ENCODE data around the gene SMCHD1. TPM values are rescaled to one million over a fixed set of nuclear protein-coding genes. Genes with fewer than 3 reads are reported as not detected.

SMCHD1 gene
- polyA plus RNA-seq (2011; rRNA removed) (10.5 and 23.4 TPM in 2 replicates), polyA minus RNA-seq (2011; rRNA and poly(A)+ RNA removed) (29.4 and 30.5 TPM in 2 replicates)

DNA sequence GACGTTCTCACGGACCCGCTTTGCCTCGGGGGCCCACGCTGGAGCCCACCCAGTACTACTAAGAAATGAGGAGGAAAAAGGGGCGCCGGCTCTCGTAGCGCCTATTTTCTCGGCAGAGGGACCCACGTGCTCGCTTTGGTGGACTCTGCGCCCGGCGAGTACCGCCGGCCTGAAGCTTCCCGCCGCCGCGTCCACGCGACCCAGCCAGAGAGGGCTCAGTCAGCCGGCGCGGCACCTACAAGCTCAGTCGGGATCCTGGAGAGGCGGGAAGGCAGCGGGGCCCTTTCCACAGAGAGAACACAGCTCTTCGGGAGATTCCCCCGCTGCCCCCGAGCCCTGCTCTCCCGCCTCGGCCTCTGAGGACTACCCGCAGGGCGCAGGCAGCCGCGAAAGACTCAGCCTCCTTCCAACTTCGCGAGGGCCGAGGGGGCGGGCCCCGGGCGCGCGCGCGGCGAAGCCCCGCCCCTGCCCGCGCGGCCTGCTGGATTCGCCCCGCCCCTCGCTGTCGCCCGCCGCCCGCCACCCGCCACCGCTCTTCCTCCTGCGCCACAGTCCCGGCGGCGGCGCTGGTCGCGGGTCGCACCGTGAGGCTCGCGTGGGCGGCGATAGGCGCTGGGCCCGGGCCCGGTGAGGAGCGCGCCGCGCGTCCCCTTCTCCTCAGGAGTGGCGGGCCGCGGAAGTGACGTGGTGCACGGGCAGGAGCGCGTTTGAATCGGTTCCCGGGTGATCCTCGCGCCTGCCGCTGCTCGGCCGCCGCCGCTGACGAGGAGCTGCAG lies at the start of gene SMCHD1:
TSS of gene SMCHD1 (plus strand) at position 549 of the 776 bp plus-strand sequence. CDS start 350 bp downstream, outside the sequence.
- ChIA-PET POLR2A (no interaction called here), CTCF (interaction anchor here (0.6 kb wide), 1 partner anchor 48 kb away, joined by 3 read pairs; no protein-coding TSS in a partner anchor)
- Histone ChIP-seq H3K36me3 (ENCODE audit: control insufficient read depth, insufficient read depth, low read length) (no peaks in the 10 kb centered on the region), H3K27me3 (ENCODE audit: control insufficient read depth, insufficient read depth, low read length) (no peaks in the 10 kb centered on the region), H3K4me3 (ENCODE audit: low read depth, low read length) (peak within 1 kb of the TSS; percentile 94)
- no peak for DNase-seq (ENCODE audit: low read depth)
- TF ChIP-seq, protein P1, sequence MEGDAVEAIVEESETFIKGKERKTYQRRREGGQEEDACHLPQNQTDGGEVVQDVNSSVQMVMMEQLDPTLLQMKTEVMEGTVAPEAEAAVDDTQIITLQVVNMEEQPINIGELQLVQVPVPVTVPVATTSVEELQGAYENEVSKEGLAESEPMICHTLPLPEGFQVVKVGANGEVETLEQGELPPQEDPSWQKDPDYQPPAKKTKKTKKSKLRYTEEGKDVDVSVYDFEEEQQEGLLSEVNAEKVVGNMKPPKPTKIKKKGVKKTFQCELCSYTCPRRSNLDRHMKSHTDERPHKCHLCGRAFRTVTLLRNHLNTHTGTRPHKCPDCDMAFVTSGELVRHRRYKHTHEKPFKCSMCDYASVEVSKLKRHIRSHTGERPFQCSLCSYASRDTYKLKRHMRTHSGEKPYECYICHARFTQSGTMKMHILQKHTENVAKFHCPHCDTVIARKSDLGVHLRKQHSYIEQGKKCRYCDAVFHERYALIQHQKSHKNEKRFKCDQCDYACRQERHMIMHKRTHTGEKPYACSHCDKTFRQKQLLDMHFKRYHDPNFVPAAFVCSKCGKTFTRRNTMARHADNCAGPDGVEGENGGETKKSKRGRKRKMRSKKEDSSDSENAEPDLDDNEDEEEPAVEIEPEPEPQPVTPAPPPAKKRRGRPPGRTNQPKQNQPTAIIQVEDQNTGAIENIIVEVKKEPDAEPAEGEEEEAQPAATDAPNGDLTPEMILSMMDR (IDR thresholded peaks at IDR 0.05; ENCODE audit: insufficient read depth, low read depth, low read length) = no peak

DNA sequence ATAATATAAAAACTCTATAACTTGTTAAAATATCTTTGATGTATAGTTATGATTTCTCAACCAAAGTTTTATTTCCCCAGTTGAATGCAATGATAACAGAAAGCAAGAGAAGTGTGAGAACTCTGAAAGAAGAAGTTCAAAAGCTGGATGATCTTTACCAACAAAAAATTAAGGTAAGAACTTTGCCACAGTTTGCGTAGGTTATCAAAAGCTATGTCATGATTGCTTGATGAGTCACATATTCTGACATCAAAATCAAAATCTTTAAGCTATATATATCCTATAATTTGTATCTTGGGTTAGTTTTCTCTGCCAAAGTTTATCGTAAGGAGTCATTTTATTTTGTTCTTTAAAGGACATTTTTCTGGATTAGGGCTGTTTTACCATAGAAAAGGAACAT lies 49.2 kb upstream of the SMCHD1 start:
- ChIA-PET CTCF (no interaction called here), POLR2A (interaction anchor here (0.7 kb wide), 1 partner anchor 28 kb away, joined by 6 read pairs; no protein-coding TSS in a partner anchor)
- Histone ChIP-seq H3K4me3 (ENCODE audit: low read depth, low read length) (no peak overlapping the region), H3K36me3 (ENCODE audit: control insufficient read depth, insufficient read depth, low read length) (no peaks in the 10 kb centered on the region), H3K27me3 (ENCODE audit: control insufficient read depth, insufficient read depth, low read length) (no peaks in the 10 kb centered on the region)
- TF ChIP-seq, protein P1 (IDR thresholded peaks at IDR 0.05; ENCODE audit: insufficient read depth, low read depth, low read length) = no peak
- no peak for DNase-seq (ENCODE audit: low read depth)

DNA sequence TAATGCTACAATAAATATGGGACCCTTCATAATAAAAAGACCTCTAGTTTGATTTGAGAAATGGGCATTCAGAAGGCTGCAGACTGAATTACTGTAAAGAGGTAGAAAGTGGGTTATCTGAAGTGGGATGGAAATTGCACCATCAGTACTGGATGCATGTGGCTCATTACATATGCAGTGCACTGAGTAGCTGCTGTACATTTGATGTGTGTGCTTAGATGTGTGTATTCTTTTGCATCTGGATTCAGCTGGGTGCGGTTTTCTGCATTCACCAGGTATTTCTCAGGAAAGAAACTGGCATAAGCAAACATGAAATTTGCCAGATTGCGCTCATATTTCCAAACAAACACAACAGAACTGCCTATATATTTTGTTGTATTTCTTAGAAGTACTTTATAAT lies 45.9 kb upstream of the SMCHD1 start:
- TF ChIP-seq, protein P1 (IDR thresholded peaks at IDR 0.05; ENCODE audit: insufficient read depth, low read depth, low read length) = no peak
- Histone ChIP-seq H3K4me3 (ENCODE audit: low read depth, low read length) (no peak overlapping the region), H3K36me3 (ENCODE audit: control insufficient read depth, insufficient read depth, low read length) (no peaks in the 10 kb centered on the region), H3K27me3 (ENCODE audit: control insufficient read depth, insufficient read depth, low read length) (no peaks in the 10 kb centered on the region)
- ChIA-PET CTCF (interaction anchor here (1.2 kb wide), 1 partner anchor 32 kb away, joined by 3 read pairs; no protein-coding TSS in a partner anchor), POLR2A (no interaction called here)
- no peak for DNase-seq (ENCODE audit: low read depth)

DNA sequence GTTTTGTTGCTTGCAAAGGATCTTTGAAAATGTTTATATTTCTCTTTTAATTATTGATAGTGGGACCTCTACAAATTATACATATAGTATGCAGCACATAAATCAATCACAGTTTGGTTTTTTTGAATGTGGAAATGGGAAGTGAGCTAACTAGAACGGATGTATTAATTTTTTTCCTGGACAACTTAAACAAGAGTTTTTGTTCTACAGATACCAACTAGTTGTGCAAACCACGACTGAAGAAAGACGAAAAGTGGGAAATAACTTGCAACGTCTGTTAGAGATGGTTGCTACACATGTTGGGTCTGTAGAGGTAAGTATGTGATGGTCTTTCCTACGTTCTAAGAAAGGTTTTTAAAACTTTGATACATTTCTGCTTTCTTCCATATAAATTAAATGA lies 45.0 kb upstream of the SMCHD1 start:
- Histone ChIP-seq H3K4me3 (ENCODE audit: low read depth, low read length) (no peak overlapping the region), H3K36me3 (ENCODE audit: control insufficient read depth, insufficient read depth, low read length) (peaks cover 2% of the 10 kb centered on the region; the same call in 1 of the 2 replicates), H3K27me3 (ENCODE audit: control insufficient read depth, insufficient read depth, low read length) (no peaks in the 10 kb centered on the region)
- TF ChIP-seq, protein P1 (IDR thresholded peaks at IDR 0.05; ENCODE audit: insufficient read depth, low read depth, low read length) = no peak
- CTCF ChIA-PET = no interaction called here
- DNase-seq (ENCODE audit: low read depth) = no peak
- POLR2A ChIA-PET = no interaction called here

DNA sequence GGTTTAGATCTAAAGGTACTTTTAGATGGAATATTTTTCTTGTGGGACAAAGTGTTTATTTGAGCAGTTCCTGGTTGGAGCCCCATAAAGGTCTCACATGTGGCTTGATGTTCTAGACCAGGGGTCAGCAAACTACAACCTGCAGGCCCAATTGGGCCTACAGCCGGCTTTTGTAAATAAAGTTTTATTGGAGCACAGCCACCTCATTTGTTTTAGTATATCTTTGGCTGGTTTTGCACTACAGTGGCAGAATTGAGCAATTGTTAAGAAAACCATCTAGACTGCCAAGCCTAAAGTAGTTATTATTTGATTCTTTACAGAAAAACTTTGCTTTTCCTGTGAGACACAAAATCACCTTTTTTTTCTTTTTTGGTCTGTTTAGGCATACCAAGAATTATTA lies 42.5 kb upstream of the SMCHD1 start:
- peaks cover 2% of the 10 kb centered on the region; the same call in 1 of the 2 replicates for H3K36me3 ChIP-seq (ENCODE audit: control insufficient read depth, insufficient read depth, low read length)
- DNase-seq (ENCODE audit: low read depth) = no peak
- CTCF ChIA-PET = no interaction called here
- POLR2A ChIA-PET = no interaction called here
- TF ChIP-seq, protein P1 (IDR thresholded peaks at IDR 0.05; ENCODE audit: insufficient read depth, low read depth, low read length) = no peak
- H3K4me3 ChIP-seq (ENCODE audit: low read depth, low read length) = no peak overlapping the region
- no peaks in the 10 kb centered on the region for H3K27me3 ChIP-seq (ENCODE audit: control insufficient read depth, insufficient read depth, low read length)

All from BJ (cell line).